Spleen (tissue), 7 donors: Measurements from ENCODE around the gene GUCD1.

Experiments
- CTCF ChIP-seq, 11 experiments: fragments of 200-600 bp in 7 of 11; fragments of 450-650 bp in 4 of 11; sonication (generic) in 4 of 11; IDR thresholded peaks in 8 of 11; conservative IDR thresholded peaks in 3 of 11; 1 replicate in 7 of 11; 2 replicates in 4 of 11; pipeline versions ENCODE4 v1.4.0 to v1.8.0; 2016 to 2021; ENCODE audit warnings: antibody characterized with exemption in 11 of 11, inconsistent platforms in 4 of 11, mild to moderate bottlenecking in 1 of 11
- POLR2A ChIP-seq, 3 donors: fragments of 450-650 bp; IDR thresholded peaks; one replicate each; pipeline ENCODE4 v1.5.1; 2017; ENCODE audit warnings: antibody characterized with exemption in 3 of 3, mild to moderate bottlenecking in 1 of 3
- donor health status: DM: no; HTN: no; CAD: no; lungs with moderate emphysema.
- donor health status: DM: no; HTN: no; CAD: no.
- donor health status: DM: no; HTN: no; CAD: no.

- no peak for TF ChIP-seq CTCF (IDR thresholded peaks at IDR 0.05 in 8 of 11, conservative IDR thresholded peaks at IDR 0.05 in 3 of 11)
- TF ChIP-seq POLR2A (IDR thresholded peaks at IDR 0.05) = no peak
Observed at GRCh38 chr22:24589518-24590030, 34.6 kb upstream of the GUCD1 start.
